ENCODE data around the gene TNF. TPM values are rescaled to one million over a fixed set of nuclear protein-coding genes. Genes with fewer than 3 reads are reported as not detected.

TNF gene
- total and polyA plus RNA-seq, 2 of the 13 experiments (the other 11 are each of a cell fraction or from before 2014, with no cell fraction given) = not detected

DNA sequence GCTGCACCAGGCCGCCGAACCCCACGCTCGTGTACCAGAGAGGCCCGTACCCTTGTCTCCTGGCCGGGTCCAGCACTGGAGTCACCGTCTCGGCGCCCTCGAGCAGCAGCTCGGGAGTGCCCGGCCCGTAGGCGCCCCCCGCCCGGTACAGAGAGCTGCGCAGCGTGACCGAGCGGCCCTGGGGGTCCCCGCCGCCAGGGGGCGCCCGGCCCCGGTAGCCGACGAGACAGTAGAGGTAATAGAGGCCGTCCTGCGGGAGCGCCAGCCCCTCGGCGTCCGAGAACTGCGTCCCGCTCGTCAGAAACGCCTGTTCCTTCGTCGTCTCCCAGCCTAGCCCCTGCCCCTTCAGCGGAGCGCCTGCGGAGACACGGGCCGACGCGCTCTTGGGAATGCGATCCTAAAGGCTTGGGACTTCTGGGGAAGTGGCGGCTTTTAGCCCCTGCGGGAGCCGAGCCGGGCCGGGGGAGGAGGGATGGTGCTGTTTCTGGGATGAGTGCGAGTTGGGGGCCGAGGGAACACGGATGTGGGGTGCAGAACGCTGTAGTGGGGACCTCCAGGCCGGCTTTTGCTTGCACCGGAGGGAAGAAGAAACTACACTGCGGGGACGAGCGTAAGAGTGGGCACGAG, 5.6 kb downstream of the TNF start (continued):
- TF ChIP-seq E2F1 (CRISPR knock-in tag; IDR thresholded peaks at IDR 0.05) (no peak), ARNT (IDR thresholded peaks at IDR 0.05) (no peak), ZNF557 (CRISPR knock-in tag; IDR thresholded peaks at IDR 0.05) (no peak), NFYB (CRISPR knock-in tag; IDR thresholded peaks at IDR 0.05) (no peak), YEATS2 (CRISPR knock-in tag; IDR thresholded peaks at IDR 0.05; ENCODE audit: borderline replicate concordance) (peak; percentile 76; the same call in 1 of the 2 replicates), KLF9 (CRISPR knock-in tag; IDR thresholded peaks at IDR 0.05; ENCODE audit: low read depth) (no peak), FOXA1 (IDR thresholded peaks at IDR 0.05) (no peak), FOXA1 (CRISPR knock-in tag; IDR thresholded peaks at IDR 0.05) (0 out of 2 replicates have a peak, but pooled peaks have one; percentile 6), ZNF564 (CRISPR knock-in tag; IDR thresholded peaks at IDR 0.05) (peak; percentile 82; the same call in 1 of the 2 replicates), CSRNP2 (CRISPR knock-in tag; conservative IDR thresholded peaks at IDR 0.05; ENCODE audit: low read depth) (no peak), ZBTB7A (CRISPR knock-in tag; IDR thresholded peaks at IDR 0.05) (peak; percentile 71; the same call in 1 of the 2 replicates), SATB2 (CRISPR knock-in tag; IDR thresholded peaks at IDR 0.05) (0 out of 2 replicates have a peak, but pooled peaks have one; percentile 56), ZNF879 (CRISPR knock-in tag; IDR thresholded peaks at IDR 0.05) (no peak), RBFOX2 (IDR thresholded peaks at IDR 0.05; ENCODE audit: low read depth, low read length) (peak; percentile 61; the same call in 1 of the 2 replicates), ZNF207 (IDR thresholded peaks at IDR 0.05; ENCODE audit: borderline replicate concordance) (no peak), ZZZ3 (CRISPR knock-in tag; IDR thresholded peaks at IDR 0.05; ENCODE audit: borderline replicate concordance) (no peak), BRCA1 (CRISPR knock-in tag; IDR thresholded peaks at IDR 0.05) (peak; percentile 36; the same call in 1 of the 2 replicates), ZNF101 (CRISPR knock-in tag; IDR thresholded peaks at IDR 0.05; ENCODE audit: borderline replicate concordance, low read depth) (no peak), SETDB1 (CRISPR knock-in tag; IDR thresholded peaks at IDR 0.05; ENCODE audit: borderline replicate concordance) (no peak), ZMYM3 (CRISPR knock-in tag; IDR thresholded peaks at IDR 0.05) (peak; percentile 38; the same call in 1 of the 2 replicates), ZNF260 (CRISPR knock-in tag; IDR thresholded peaks at IDR 0.05; ENCODE audit: borderline replicate concordance, low read depth) (no peak; the same call in 1 of the 2 replicates), BCL6 (CRISPR knock-in tag; IDR thresholded peaks at IDR 0.05) (0 out of 2 replicates have a peak, but pooled peaks have one; percentile 45), AHR (CRISPR knock-in tag; IDR thresholded peaks at IDR 0.05) (no peak; the same call in 1 of the 2 replicates), ZNF431 (CRISPR knock-in tag; IDR thresholded peaks at IDR 0.05; ENCODE audit: borderline replicate concordance, low read depth) (no peak)
- TF ChIP-seq, protein P1, sequence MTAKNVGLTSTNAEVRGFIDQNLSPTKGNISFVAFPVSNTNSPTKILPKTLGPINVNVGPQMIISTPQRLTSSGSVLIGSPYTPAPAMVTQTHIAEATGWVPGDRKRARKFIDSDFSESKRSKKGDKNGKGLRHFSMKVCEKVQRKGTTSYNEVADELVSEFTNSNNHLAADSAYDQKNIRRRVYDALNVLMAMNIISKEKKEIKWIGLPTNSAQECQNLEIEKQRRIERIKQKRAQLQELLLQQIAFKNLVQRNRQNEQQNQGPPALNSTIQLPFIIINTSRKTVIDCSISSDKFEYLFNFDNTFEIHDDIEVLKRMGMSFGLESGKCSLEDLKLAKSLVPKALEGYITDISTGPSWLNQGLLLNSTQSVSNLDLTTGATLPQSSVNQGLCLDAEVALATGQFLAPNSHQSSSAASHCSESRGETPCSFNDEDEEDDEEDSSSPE (CRISPR knock-in tag; IDR thresholded peaks at IDR 0.05) = peak; percentile 75
- TF ChIP-seq, protein P2, sequence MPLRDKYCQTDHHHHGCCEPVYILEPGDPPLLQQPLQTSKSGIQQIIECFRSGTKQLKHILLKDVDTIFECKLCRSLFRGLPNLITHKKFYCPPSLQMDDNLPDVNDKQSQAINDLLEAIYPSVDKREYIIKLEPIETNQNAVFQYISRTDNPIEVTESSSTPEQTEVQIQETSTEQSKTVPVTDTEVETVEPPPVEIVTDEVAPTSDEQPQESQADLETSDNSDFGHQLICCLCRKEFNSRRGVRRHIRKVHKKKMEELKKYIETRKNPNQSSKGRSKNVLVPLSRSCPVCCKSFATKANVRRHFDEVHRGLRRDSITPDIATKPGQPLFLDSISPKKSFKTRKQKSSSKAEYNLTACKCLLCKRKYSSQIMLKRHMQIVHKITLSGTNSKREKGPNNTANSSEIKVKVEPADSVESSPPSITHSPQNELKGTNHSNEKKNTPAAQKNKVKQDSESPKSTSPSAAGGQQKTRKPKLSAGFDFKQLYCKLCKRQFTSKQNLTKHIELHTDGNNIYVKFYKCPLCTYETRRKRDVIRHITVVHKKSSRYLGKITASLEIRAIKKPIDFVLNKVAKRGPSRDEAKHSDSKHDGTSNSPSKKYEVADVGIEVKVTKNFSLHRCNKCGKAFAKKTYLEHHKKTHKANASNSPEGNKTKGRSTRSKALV (CRISPR knock-in tag; IDR thresholded peaks at IDR 0.05) = peak; percentile 69; the same call in 1 of the 2 replicates
